Endothelial cell of umbilical vein (primary cell): ENCODE measurements around the gene FSTL4. TPM values are rescaled to one million over a fixed set of nuclear protein-coding genes. Genes with fewer than 3 reads are reported as not detected.

Experiments
- BruUV-seq: library from RNA; stranded (reverse); fragments of 400-500 nt; replicated peaks from 2 replicates; lab custom pipeline; 2021; lab: Mats Ljungman, UMichigan
- CTCF ChIA-PET: fragments of 300-600, 350-600 bp; sonication (Branson Sonifier 250); formaldehyde crosslinking; loops from one replicate; lab custom pipeline; 2021; ENCODE audit warnings: antibody characterized with exemption, inconsistent platforms; lab: Charles Lee
- POLR2A ChIA-PET: fragments of 300-600, 350-600 bp; sonication (Branson Sonifier 250); formaldehyde crosslinking; loops from one replicate; lab custom pipeline; 2021; ENCODE audit warnings: antibody characterized with exemption, inconsistent platforms; lab: Charles Lee
- DNase-seq: peaks from one replicate; pipeline ENCODE4 v3.0.0-alpha.2; 2011; ENCODE audit warnings: low read depth, low spot score
- FAIRE-seq: peaks from 2 replicates; lab custom pipeline; 2011; peaks lifted over from hg19 to GRCh38; lab: Jason Lieb, UNC
- H2AFZ ChIP-seq: 2 replicates; pipeline ENCODE4 v1.6.0; 2012; ENCODE audit warnings: low read depth, low read length, control low read depth, inconsistent platforms
- H3K27ac ChIP-seq: 2 replicates; pipeline ENCODE4 v1.5.1; 2011; ENCODE audit warnings: low read depth, mild to moderate bottlenecking, control low read depth, low read length, moderate library complexity; ENCODE audit not compliant: insufficient read depth
- H3K27me3 ChIP-seq, 2 experiments: 2 replicates each; pipeline versions ENCODE4 v1.6.0 to v1.6.1; 2011; ENCODE audit warnings: low read length in 2 of 2, mixed read lengths in 1 of 2; ENCODE audit not compliant: control insufficient read depth in 2 of 2, insufficient read depth in 2 of 2
- H3K36me3 ChIP-seq, 2 experiments: 2 replicates in 1 of 2; 3 replicates in 1 of 2; pipeline ENCODE4 v1.5.1; 2011; ENCODE audit warnings: low read length in 2 of 2, mild to moderate bottlenecking in 1 of 2, moderate library complexity in 1 of 2; ENCODE audit not compliant: control insufficient read depth in 2 of 2, insufficient read depth in 2 of 2; ENCODE audit errors: extremely low read depth in 1 of 2
- H3K4me1 ChIP-seq: 3 replicates; pipeline ENCODE4 v1.5.1; 2011; ENCODE audit warnings: mild to moderate bottlenecking, low read length; ENCODE audit not compliant: control insufficient read depth, insufficient read depth; ENCODE audit errors: extremely low read depth
- H3K4me2 ChIP-seq: 2 replicates; pipeline ENCODE4 v1.6.1; 2011; ENCODE audit warnings: low read length, control low read depth, mixed read lengths; ENCODE audit not compliant: insufficient read depth
- H3K4me3 ChIP-seq, 3 experiments: fragments of 200-600 bp in 1 of 3; sonication (generic), shearing (Covaris generic) in 1 of 3; replicated peaks in 1 of 3; 2 replicates each; pipeline ENCODE4 v1.5.1; 2011 to 2016; ENCODE audit warnings: control low read depth in 3 of 3, low read length in 3 of 3, mild to moderate bottlenecking in 2 of 3, inconsistent platforms in 1 of 3, low read depth in 1 of 3, moderate library complexity in 1 of 3; ENCODE audit not compliant: insufficient read depth in 1 of 3
- H3K79me2 ChIP-seq: 2 replicates; pipeline ENCODE4 v1.6.0; 2012; ENCODE audit warnings: low read length, inconsistent platforms; ENCODE audit not compliant: control insufficient read depth, insufficient read depth
- H3K9ac ChIP-seq: replicated peaks from 2 replicates; pipeline ENCODE3; 2011; ENCODE audit warnings: low read length, control low read depth; ENCODE audit not compliant: insufficient read depth; ENCODE audit errors: extremely low read depth
- H3K9me1 ChIP-seq: replicated peaks from 3 replicates; pipeline ENCODE4 v1.6.0; 2011; ENCODE audit warnings: mild to moderate bottlenecking, low read length; ENCODE audit not compliant: control insufficient read depth, insufficient read depth; ENCODE audit errors: extremely low read depth
- H3K9me3 ChIP-seq: replicated peaks from 2 replicates; pipeline ENCODE4 v1.5.1; 2012; ENCODE audit warnings: low read length, inconsistent platforms; ENCODE audit not compliant: control insufficient read depth, insufficient read depth
- H4K20me1 ChIP-seq: replicated peaks from 2 replicates; pipeline ENCODE3; 2011; ENCODE audit warnings: mild to moderate bottlenecking, low read length; ENCODE audit not compliant: control insufficient read depth, insufficient read depth; ENCODE audit errors: extremely low read depth
- EZH2 ChIP-seq: IDR thresholded peaks from 2 replicates; pipeline ENCODE4 v1.6.1; 2012; ENCODE audit warnings: borderline replicate concordance, low read depth, mild to moderate bottlenecking, moderate library complexity, low read length, inconsistent platforms; ENCODE audit not compliant: severe bottlenecking
- FOS ChIP-seq: IDR thresholded peaks from 2 replicates; pipeline ENCODE4 v1.6.1; 2011; ENCODE audit warnings: mild to moderate bottlenecking, low read length, moderate library complexity, borderline replicate concordance; ENCODE audit not compliant: insufficient read depth
- GATA2 ChIP-seq: IDR thresholded peaks from 2 replicates; pipeline ENCODE4 v1.7.0; 2011; ENCODE audit warnings: low read depth, mild to moderate bottlenecking, moderate library complexity, mixed read lengths, low read length; ENCODE audit not compliant: insufficient read length, insufficient read depth
- JUN ChIP-seq: IDR thresholded peaks from 2 replicates; pipeline ENCODE4 v1.6.1; 2011; ENCODE audit warnings: borderline replicate concordance, low read depth; ENCODE audit not compliant: insufficient read length, insufficient read depth
- MYC ChIP-seq: IDR thresholded peaks from one replicate; pipeline ENCODE4 v1.6.1; 2011; ENCODE audit warnings: mild to moderate bottlenecking, low read depth, low read length
- POLR2A ChIP-seq: IDR thresholded peaks from 2 replicates; pipeline ENCODE4 v1.6.1; 2012; ENCODE audit warnings: low read depth, mild to moderate bottlenecking, control low read depth, low read length
- POLR2AphosphoS5 ChIP-seq: IDR thresholded peaks from 2 replicates; pipeline ENCODE4 v1.6.1; 2012; ENCODE audit warnings: low read depth, mild to moderate bottlenecking, control low read depth, low read length, moderate library complexity; ENCODE audit not compliant: insufficient read depth
- dilution Hi-C: fragments of 300-500 bp; cut with MboI; formaldehyde crosslinking; loops from one replicate; pipeline ENCODE4 v1.15.0; 2019; ENCODE audit warnings: low sequenced_read_pairs; ENCODE audit not compliant: extremely low pct_ligation_motif_present
- intact Hi-C: fragments of 100-400 bp; cut with micrococcal nuclease; formaldehyde crosslinking; loops from one replicate; pipeline ENCODE4 v1.10.0; 2022
- polyA plus RNA-seq, 4 experiments: library from polyadenylated mRNA; depleted of rRNA in 3 of 4; stranded (reverse) in 3 of 4; unstranded in 1 of 4; fragments of >200 nt; gene quantifications; 2 replicates each; pipeline versions ENCODE4 v1.2.1 to v1.2.3, GENCODE V29; 2011 to 2012; ENCODE audit warnings: missing spikeins in 1 of 4
- total RNA-seq: library from RNA; stranded (reverse); gene quantifications from 2 replicates; pipeline ENCODE4 v1.2.3, GENCODE V29; 2021
- TF ChIP-seq, protein P1 (sequence below), 2 donors: IDR thresholded peaks; 1 replicate in 1 of 2; 2 replicates in 1 of 2; pipeline ENCODE4 v1.5.1; 2011; ENCODE audit warnings: low read length in 2 of 2, mild to moderate bottlenecking in 2 of 2, moderate library complexity in 2 of 2, control low read depth in 1 of 2, inconsistent platforms in 1 of 2, low read depth in 1 of 2; ENCODE audit not compliant: insufficient read depth in 1 of 2; ENCODE audit errors: extremely low read depth in 1 of 2
- TF ChIP-seq, protein P2 (sequence below): IDR thresholded peaks from 2 replicates; pipeline ENCODE4 v1.6.1; 2011; ENCODE audit not compliant: insufficient read depth, insufficient read length

FSTL4 gene
- total and polyA plus RNA-seq, 2 donors (not counting 3 experiments of a cell fraction or from before 2014, with no cell fraction given): 0.18 TPM; not detected in 1

DNA sequence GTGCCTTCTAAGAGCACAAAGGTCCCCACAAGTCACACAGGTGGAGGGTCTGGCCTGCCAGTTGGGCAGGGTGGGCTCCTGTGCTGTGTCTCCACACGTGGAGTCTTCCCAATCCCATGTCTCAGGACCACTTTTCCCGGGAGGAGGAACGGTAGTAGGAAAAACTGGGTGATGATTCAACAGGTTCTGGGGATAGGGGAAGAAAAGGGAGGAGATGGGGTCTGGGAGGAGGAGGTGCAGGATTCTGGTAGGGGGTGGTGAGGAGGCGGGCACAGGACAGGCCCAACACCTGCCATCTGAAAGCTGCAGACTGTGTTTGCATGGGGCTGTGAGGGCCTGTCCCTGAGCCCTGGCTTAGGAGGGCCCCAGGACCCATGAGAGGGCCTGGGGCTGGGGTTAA is 345.4 kb downstream of the FSTL4 start:
- H3K27me3 ChIP-seq: no peaks in the 10 kb centered on the region
- intact Hi-C loops: no loop called here
- POLR2A ChIA-PET: no interaction called here
- no peaks in the 10 kb centered on the region for H3K9me3 ChIP-seq
- no peak overlapping the region for H3K4me3 ChIP-seq
- no TSS peak for BruUV-seq
- H3K36me3 ChIP-seq: no peaks in the 10 kb centered on the region
- CTCF ChIA-PET: interaction anchor here (0.8 to 2.4 kb wide), 4 partner anchors 19 to 157 kb away, joined by 3 to 6 read pairs (median 4); no protein-coding TSS in a partner anchor
- H3K9me1 ChIP-seq: no peaks in the 10 kb centered on the region
- dilution Hi-C loops: no loop called here
- no peaks in the 10 kb centered on the region for H3K4me1 ChIP-seq
- no peaks in the 10 kb centered on the region for H3K79me2 ChIP-seq
- TF ChIP-seq GATA2: no peak
- TF ChIP-seq, protein P1, sequence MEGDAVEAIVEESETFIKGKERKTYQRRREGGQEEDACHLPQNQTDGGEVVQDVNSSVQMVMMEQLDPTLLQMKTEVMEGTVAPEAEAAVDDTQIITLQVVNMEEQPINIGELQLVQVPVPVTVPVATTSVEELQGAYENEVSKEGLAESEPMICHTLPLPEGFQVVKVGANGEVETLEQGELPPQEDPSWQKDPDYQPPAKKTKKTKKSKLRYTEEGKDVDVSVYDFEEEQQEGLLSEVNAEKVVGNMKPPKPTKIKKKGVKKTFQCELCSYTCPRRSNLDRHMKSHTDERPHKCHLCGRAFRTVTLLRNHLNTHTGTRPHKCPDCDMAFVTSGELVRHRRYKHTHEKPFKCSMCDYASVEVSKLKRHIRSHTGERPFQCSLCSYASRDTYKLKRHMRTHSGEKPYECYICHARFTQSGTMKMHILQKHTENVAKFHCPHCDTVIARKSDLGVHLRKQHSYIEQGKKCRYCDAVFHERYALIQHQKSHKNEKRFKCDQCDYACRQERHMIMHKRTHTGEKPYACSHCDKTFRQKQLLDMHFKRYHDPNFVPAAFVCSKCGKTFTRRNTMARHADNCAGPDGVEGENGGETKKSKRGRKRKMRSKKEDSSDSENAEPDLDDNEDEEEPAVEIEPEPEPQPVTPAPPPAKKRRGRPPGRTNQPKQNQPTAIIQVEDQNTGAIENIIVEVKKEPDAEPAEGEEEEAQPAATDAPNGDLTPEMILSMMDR (IDR thresholded peaks at IDR 0.05; ENCODE audit: extremely low read depth in 1 of 2, insufficient read depth in 1 of 2, low read depth in 1 of 2, low read length in 2 of 2): no peak
- no peak for TF ChIP-seq POLR2AphosphoS5
- no peak for TF ChIP-seq MYC
- TF ChIP-seq FOS: no peak
- TF ChIP-seq, protein P2, sequence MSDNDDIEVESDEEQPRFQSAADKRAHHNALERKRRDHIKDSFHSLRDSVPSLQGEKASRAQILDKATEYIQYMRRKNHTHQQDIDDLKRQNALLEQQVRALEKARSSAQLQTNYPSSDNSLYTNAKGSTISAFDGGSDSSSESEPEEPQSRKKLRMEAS: no peak
- TF ChIP-seq POLR2A: no peak
- no peak for TF ChIP-seq JUN
- TF ChIP-seq EZH2: no peak
- no peak overlapping the region for H2AFZ ChIP-seq
- no peak overlapping the region for H3K4me2 ChIP-seq
- DNase-seq (no peak), FAIRE-seq (no peak)
- H3K27ac ChIP-seq: no peak overlapping the region
- no peaks in the 10 kb centered on the region for H4K20me1 ChIP-seq
- no peak overlapping the region for H3K9ac ChIP-seq
